HepG2 (cell line): ENCODE measurements around the gene WNK2. TPM values are rescaled to one million over a fixed set of nuclear protein-coding genes. Genes with fewer than 3 reads are reported as not detected.
A peak's percentile ranks its signal among the peaks of the same experiment; 100 is the strongest.

Experiments used
- ATAC-seq: fragments of 200-7000 bp; cut with Tn5 transposase; 3 replicates; pipeline ENCODE4 v1.9.1; 2020; ENCODE audit warnings: mild to moderate bottlenecking, moderate library complexity
- BruUV-seq: library from RNA; stranded (reverse); fragments of 400-500 nt; replicated peaks from 2 replicates; lab custom pipeline; 2021; lab: Mats Ljungman, UMichigan
- CTCF ChIA-PET: fragments of 300-600 bp; formaldehyde crosslinking; extraction: SDS; loops from one replicate; lab custom pipeline; 2021; ENCODE audit warnings: low total read pairs, inconsistent platforms, low intra/inter-chr PET ratio; lab: Yijun Ruan, JAX
- POLR2A ChIA-PET: fragments of 350-600 bp; sonication (Branson Sonifier 250); formaldehyde crosslinking; loops from one replicate; lab custom pipeline; 2020; ENCODE audit warnings: antibody characterized with exemption, inconsistent platforms; lab: Yijun Ruan, JAX
- DNase-seq: peaks from one replicate; pipeline ENCODE4 v3.0.0-alpha.2; 2015; ENCODE audit warnings: low spot score
- FAIRE-seq: peaks from 3 replicates; lab custom pipeline; 2011; peaks lifted over from hg19 to GRCh38; lab: Jason Lieb, UNC
- H2AFZ ChIP-seq: one replicate; pipeline ENCODE4 v1.6.1; 2011; ENCODE audit warnings: low read length, inconsistent platforms
- H3K27ac ChIP-seq: fragments of 300-600 bp; 3 replicates; pipeline ENCODE4 v1.8.0; 2011; ENCODE audit warnings: mixed run types, mild to moderate bottlenecking, mixed read lengths, low read length, inconsistent platforms; ENCODE audit not compliant: insufficient read depth; ENCODE audit errors: extremely low read length
- H3K27me3 ChIP-seq, 2 experiments: fragments of 200-600 bp in 1 of 2; 2 replicates in 1 of 2; 3 replicates in 1 of 2; pipeline versions ENCODE4 v1.6.0 to v1.8.0; 2011; ENCODE audit warnings: low read length in 2 of 2, mild to moderate bottlenecking in 2 of 2, moderate library complexity in 2 of 2, inconsistent platforms in 1 of 2; ENCODE audit not compliant: insufficient read depth in 2 of 2, control insufficient read depth in 1 of 2
- H3K36me3 ChIP-seq, 2 experiments: fragments of 200-600 bp in 1 of 2; replicated peaks in 1 of 2; 2 replicates in 1 of 2; 3 replicates in 1 of 2; pipeline versions ENCODE4 v1.5.1 to v1.8.0; 2011; ENCODE audit warnings: low read length in 2 of 2, inconsistent platforms in 1 of 2; ENCODE audit not compliant: insufficient read depth in 2 of 2, control insufficient read depth in 1 of 2
- H3K4me1 ChIP-seq: 2 replicates; pipeline ENCODE4 v1.5.1; 2012; ENCODE audit warnings: low read length, inconsistent platforms; ENCODE audit not compliant: insufficient read depth
- H3K4me2 ChIP-seq: 2 replicates; pipeline ENCODE4 v1.6.0; 2011; ENCODE audit warnings: low read depth, low read length, inconsistent platforms
- H3K4me3 ChIP-seq, 3 experiments: fragments of 200-600 bp in 1 of 3; sonication (generic), shearing (Covaris generic) in 1 of 3; replicated peaks in 1 of 3; 2 replicates each; pipeline ENCODE4 v1.5.1; 2011 to 2016; ENCODE audit warnings: low read length in 3 of 3, inconsistent platforms in 2 of 3, low read depth in 2 of 3, mild to moderate bottlenecking in 2 of 3, control low read depth in 1 of 3, mixed read lengths in 1 of 3; ENCODE audit not compliant: insufficient read depth in 1 of 3
- H3K79me2 ChIP-seq: one replicate; pipeline ENCODE4 v1.6.1; 2011; ENCODE audit warnings: low read length, inconsistent platforms; ENCODE audit not compliant: insufficient read depth
- H3K9ac ChIP-seq: 2 replicates; pipeline ENCODE4 v1.6.0; 2011; ENCODE audit warnings: mild to moderate bottlenecking, low read depth, low read length, inconsistent platforms; ENCODE audit not compliant: insufficient read depth
- H3K9me3 ChIP-seq: 2 replicates; pipeline ENCODE4 v1.5.1; 2012; ENCODE audit warnings: mild to moderate bottlenecking, low read length
- H4K20me1 ChIP-seq: 2 replicates; pipeline ENCODE4 v1.6.0; 2011; ENCODE audit warnings: inconsistent platforms, mild to moderate bottlenecking, low read length, moderate library complexity; ENCODE audit not compliant: insufficient read depth
- KLF16 ChIP-seq, 2 experiments: sonication (generic) in 1 of 2; formaldehyde crosslinking in 1 of 2; IDR thresholded peaks; 2 replicates each; pipeline versions ENCODE4 v1.6.1 to v1.8.0; 2016 to 2023; ENCODE audit warnings: missing genetic modification reagents in 2 of 2, missing compliant biosample characterization in 1 of 2
- THAP9 ChIP-seq: sonication (generic); formaldehyde crosslinking; IDR thresholded peaks from 2 replicates; pipeline ENCODE4; 2020; ENCODE audit warnings: missing genetic modification reagents, mild to moderate bottlenecking, borderline replicate concordance
- WGBS: methylation state at CpG from one replicate; pipeline ENCODE4 v1.1.6; 2017; ENCODE audit warnings: low lambda C conversion rate; 5-methylcytosine and 5-hydroxymethylcytosine counted together
- in situ Hi-C: cut with HindIII; loops from 2 replicates; pipeline ENCODE4 v1.10.0; 2017; ENCODE audit warnings: low pct_unique_long_range_greater_than_20kb; ENCODE audit not compliant: extremely low pct_ligation_motif_present
- intact Hi-C: fragments of 100-400 bp; cut with micrococcal nuclease; formaldehyde crosslinking; loops from one replicate; pipeline ENCODE4 v1.10.0; 2022; ENCODE audit not compliant: unreplicated experiment
- polyA plus RNA-seq, 8 experiments: library from polyadenylated mRNA; depleted of rRNA in 3 of 8; stranded (reverse) in 7 of 8; unstranded in 1 of 8; fragments of >200 nt; fragmentation: Illumina TruSeq in 4 of 8; extraction: Trizol in 4 of 8; gene quantifications; 2 replicates each; pipeline versions ENCODE4 v1.2.1 to v1.2.3, GENCODE V29; 2011 to 2016; ENCODE audit warnings: low read depth in 4 of 8, missing spikeins in 1 of 8, mixed read lengths in 1 of 8; ENCODE audit not compliant: insufficient read depth in 1 of 8
- total RNA-seq, 5 experiments: library from RNA; depleted of rRNA; stranded (reverse); fragments of >200 nt; fragmentation: Illumina TruSeq; extraction: Trizol; gene quantifications; 2 replicates each; pipeline ENCODE4 v1.2.3, GENCODE V29; 2016; ENCODE audit warnings: low read depth in 1 of 5

WNK2 gene
- total and polyA plus RNA-seq, 2 of the 13 experiments (the other 11 are each of a cell fraction or from before 2014, with no cell fraction given), result 10.5 to 12.0 TPM

DNA sequence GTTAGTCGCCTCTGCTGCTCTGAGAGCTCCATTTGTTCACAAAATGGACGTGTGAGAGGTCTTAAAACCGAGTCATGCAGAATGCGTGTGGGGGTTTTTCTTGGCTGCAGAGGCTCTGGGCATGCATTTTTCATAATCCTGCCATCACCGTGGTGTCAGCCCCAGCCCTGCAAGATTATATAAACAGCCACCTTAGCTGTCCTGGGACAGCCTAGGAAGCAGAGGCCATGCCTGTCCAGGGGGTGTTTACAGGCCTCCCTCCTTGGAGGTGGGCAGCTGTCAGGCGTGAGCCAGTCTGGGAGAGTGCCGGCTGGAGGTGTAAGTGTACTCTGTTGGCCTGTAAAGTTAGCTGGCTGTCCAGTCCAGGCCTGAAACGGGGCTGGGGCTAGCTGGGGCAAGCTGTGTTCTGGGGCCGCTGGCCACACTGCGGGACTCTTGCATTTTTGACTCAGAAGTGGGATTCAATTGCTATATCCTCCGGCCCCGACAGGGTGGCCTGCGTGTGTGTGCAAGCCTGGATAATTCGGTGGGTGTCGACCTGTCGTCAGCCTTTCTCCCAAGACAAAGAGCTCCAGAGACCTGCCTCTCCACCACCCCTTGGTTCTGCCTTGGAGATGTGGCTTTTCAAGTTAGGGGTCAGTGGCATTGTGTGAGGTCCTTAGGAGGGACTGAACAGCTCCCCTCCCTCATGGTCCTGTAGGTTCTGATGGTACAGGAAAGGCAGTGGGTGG, 2.4 kb downstream of the WNK2 start:
- Histone ChIP-seq H3K9me3 (no peaks in the 10 kb centered on the region), H3K27ac (peak overlapping the region; percentile 29), H3K4me3 (peak overlapping the region; percentile 33 to 70 (median 39)), H4K20me1 (no peaks in the 10 kb centered on the region), H3K9ac (peak overlapping the region; percentile 59), H3K27me3 (peaks cover 2 to 10% of the 10 kb centered on the region in 2 experiments; a peak in 3 of 5 replicates), H2AFZ (no peak overlapping the region), H3K4me1 (peaks cover 54% of the 10 kb centered on the region), H3K79me2 (peaks cover 49% of the 10 kb centered on the region), H3K4me2 (peak overlapping the region; percentile 80), H3K36me3 (peaks cover 1 to 7% of the 10 kb centered on the region in 2 experiments; a peak in 1 of 5 replicates)
- ChIA-PET CTCF (no interaction called here), POLR2A (interaction anchor here (0.8 to 2.0 kb wide), 3 partner anchors 9 to 113 kb away, joined by 3 to 9 read pairs (median 8); no protein-coding TSS in a partner anchor)
- in situ Hi-C loops, result no loop called here
- BruUV-seq, result TSS peak; percentile 42
- WGBS, result 51% methylated on average over 11 of the region's 16 CpGs
- ATAC-seq (peak; percentile 11), FAIRE-seq (no peak), DNase-seq (no peak)
- TF ChIP-seq KLF16 (CRISPR knock-in tag; IDR thresholded peaks at IDR 0.05) (no peak), THAP9 (CRISPR knock-in tag) (0 out of 2 replicates have a peak, but pooled peaks have one; percentile 9)
- intact Hi-C loops, result no loop called here
